Vein endothelial cell (primary cell): ENCODE results near the gene IMPA2. TPM values are rescaled to one million over a fixed set of nuclear protein-coding genes. Genes with fewer than 3 reads are reported as not detected.

Experiments used
- small RNA-seq: library from RNA; depleted of rRNA; stranded (forward); fragments of <200 nt; gene quantifications from one replicate; pipeline ENCODE3, GENCODE V24; 2012
- total RNA-seq: library from RNA; depleted of rRNA; stranded (reverse); fragments of >200 nt; gene quantifications from 2 replicates; pipeline ENCODE4 v1.2.3, GENCODE V29; 2012

IMPA2 gene
- total RNA-seq: 2.4 and 2.9 TPM in 2 replicates

DNA sequence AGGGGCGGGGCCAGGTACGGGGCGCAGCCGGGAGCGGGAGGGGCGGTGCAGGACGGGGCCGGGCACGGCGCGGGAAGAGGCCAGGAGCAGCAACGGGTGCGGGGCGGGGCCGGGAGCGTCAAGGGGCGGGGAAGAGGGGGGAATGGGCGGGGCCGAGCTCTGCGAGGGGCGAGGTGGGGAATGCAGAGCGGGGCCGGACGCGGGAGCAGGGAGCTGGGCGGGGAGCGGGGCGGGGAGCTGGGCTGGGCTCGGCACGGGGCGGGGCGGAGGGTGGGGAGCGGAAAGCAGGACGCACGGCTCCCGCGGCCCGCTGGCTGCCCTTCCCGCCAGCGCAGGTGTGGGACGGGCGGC lies at the start of gene IMPA2:
Gene IMPA2 (plus strand): TSS at position 316 of the 351 bp plus-strand sequence. CDS start 163 bp downstream, outside the sequence.

Small RNA genes within 50 kb of the gene (small RNA-seq; reads per million reads assigned to genes)
- gene AP001542.1: not detected

Other genes with a start within 250 kb of the IMPA2 start
- 48.3 and 49.6 TPM in 2 replicates for gene CHMP1B, start 130.1 kb upstream of the IMPA2 start, total RNA-seq
- 15.7 and 17.3 TPM in 2 replicates for gene MPPE1, start 73.2 kb upstream of the IMPA2 start, total RNA-seq
- gene ANKRD62, start 112.3 kb downstream of the IMPA2 start, total RNA-seq: not detected in 2 replicates